ENCODE measurements around the gene ARHGEF28.

- TF ChIP-seq CTCF (IDR thresholded peaks at IDR 0.05; ENCODE audit: insufficient read depth, low read depth, low read length), result no peak
- no peak for TF ChIP-seq EZH2 (IDR thresholded peaks at IDR 0.05; ENCODE audit: insufficient read depth, low read length)
Observed at GRCh38 chr5:73938938-73939320, 312.9 kb downstream of the ARHGEF28 start.
